Esophagus muscularis mucosa (tissue), 4 donors: ENCODE data around the gene PKD1L1.

Source experiments
- CTCF ChIP-seq, 3 experiments: fragments of 200-600 bp in 2 of 3; fragments of 450-650 bp in 1 of 3; sonication (generic) in 2 of 3; IDR thresholded peaks; one replicate each; pipeline ENCODE4 v1.5.1; 2017 to 2019; ENCODE audit warnings: antibody characterized with exemption in 3 of 3, mild to moderate bottlenecking in 2 of 3, moderate library complexity in 1 of 3
- EP300 ChIP-seq: sonication (generic); formaldehyde crosslinking; IDR thresholded peaks from one replicate; pipeline ENCODE4 v1.6.1; 2017; ENCODE audit warnings: antibody characterized with exemption
- POLR2A ChIP-seq: fragments of 450-650 bp; IDR thresholded peaks from one replicate; pipeline ENCODE4 v1.6.1; 2017; ENCODE audit warnings: antibody characterized with exemption, moderate library complexity, mild to moderate bottlenecking, low read depth
- POLR2AphosphoS5 ChIP-seq, 2 donors: sonication (generic); formaldehyde crosslinking; IDR thresholded peaks; one replicate each; pipeline ENCODE4 v1.6.1; 2017; ENCODE audit warnings: antibody characterized with exemption in 2 of 2

- no peak for TF ChIP-seq CTCF (IDR thresholded peaks at IDR 0.05)
- TF ChIP-seq POLR2A = no peak
- TF ChIP-seq EP300 = no peak
- TF ChIP-seq POLR2AphosphoS5 (IDR thresholded peaks at IDR 0.05) = no peak
These were observed 173.0 kb downstream of the PKD1L1 start for GRCh38 chr7:47775238-47775637.
